HG03469 (cell line): ENCODE data around the gene LARP4B.
"Not testable (repeated sequence)": the region's sequence is repeated elsewhere in the genome, so short reads cannot be mapped to it uniquely, and the experiment has no call there.

Experiments used
- ATAC-seq: cut with Tn5 transposase; IDR thresholded peaks from one replicate; pipeline ENCODE4 v1.9.1; 2021; ENCODE audit warnings: mild to moderate bottlenecking, moderate library complexity, moderate number of reproducible peaks; ENCODE audit not compliant: unreplicated experiment

Gene LARP4B

GRCh38 chr10:958856-959255 lies 27.4 kb upstream of the LARP4B start:
- no peak for ATAC-seq

DNA sequence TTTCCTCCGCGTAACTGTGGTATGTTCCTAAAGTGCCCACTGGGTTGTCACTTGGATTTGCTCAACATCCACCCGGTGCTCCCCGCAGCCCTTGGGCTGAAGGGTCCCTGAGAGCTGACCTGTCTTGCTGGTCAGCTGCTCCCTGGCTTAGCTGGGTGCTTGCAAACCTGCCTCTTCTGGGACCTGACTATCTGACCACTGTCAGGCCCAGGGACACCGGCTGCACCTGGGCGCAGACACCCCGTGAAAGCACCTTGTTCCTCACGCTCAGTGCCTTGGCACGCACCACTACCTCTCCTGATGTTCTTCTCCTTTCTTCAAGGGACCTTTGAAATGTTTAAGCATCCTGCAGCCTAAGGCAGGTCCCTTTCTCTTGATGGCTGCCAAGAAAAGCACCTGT lies 26.6 kb upstream of the LARP4B start:
- ATAC-seq: no peak

DNA sequence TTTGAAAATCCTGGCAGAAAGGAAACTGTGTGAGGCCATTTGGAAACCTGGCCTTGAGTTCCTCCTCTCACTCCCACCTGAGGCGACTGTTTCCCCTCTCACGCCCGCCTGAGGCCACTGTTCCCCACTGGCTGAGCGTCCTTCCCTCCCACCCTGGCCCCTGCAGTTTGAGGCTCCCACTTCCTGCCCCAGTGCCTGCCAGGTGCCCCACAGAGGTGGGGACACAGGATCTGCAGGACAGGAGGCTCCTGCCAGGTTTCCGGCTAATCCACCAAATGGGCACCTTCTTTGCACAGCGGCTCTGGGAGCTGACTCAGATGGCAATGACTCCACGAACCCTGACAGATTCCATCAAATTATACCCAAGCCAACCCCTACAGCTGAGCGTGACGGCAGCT lies 24.3 kb upstream of the LARP4B start:
- no peak for ATAC-seq

GRCh38 chr10:955127-955819 lies 23.8 kb upstream of the LARP4B start:
- ATAC-seq: no peak

DNA sequence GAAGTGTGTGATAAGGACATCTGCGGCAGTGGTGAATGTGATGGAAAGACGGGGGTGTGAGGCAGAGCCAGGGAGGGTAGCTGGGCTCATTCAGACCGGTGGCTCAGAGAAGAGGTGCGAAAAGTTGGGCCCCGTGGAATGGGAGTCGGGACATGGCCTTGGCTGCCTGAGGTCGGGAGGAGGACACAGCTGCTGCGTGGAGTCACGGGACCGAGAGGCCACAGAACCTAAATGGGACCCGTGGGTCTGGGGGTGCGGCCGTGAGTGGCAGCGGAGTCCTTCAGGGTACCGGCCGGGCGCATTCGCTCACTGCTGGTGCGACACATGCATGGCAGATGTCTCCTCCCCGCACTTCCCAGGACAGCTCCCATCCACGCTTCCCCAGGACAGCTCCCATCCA lies 22.9 kb upstream of the LARP4B start:
- ATAC-seq: no peak

GRCh38 chr10:953836-954235 lies 22.3 kb upstream of the LARP4B start:
- ATAC-seq: no peak

DNA sequence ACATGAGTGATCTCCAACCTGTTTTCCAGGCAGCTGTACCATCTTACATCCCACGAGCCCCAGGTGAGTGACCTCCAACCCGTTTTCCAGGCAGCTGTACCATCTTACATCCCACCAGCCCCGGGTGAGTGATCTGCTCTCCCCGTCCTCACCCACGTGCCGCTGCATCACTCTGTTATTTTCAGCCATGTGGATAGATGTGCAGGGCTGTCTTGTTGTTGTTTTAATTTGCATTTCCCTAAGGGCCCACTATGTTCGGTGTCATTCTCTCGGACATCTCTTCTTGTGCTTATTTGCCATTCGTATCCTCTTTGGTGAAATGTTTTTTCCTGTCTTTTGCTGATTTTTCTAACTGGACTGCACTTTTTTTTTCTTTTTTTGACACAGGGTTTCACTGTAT lies 17.9 kb upstream of the LARP4B start:
- ATAC-seq: no peak

DNA sequence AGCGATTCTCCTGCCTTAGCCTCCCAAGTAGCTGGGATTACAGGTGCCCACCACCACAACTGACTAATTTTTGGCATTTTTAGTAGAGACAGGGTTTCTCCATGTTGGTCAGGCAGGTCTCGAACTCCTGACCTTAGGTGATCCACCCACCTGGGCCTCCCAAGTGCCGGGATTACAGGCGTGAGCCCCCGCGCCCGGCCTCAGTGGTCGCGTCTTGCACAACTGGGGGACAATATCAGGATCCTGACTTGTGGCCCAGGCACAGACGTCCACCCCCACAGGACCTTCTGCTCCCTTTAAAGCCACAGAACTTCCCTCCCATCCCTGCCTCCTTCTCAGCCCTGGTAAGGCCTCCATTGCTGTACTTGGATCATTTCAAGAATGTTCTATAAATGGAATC lies 16.8 kb upstream of the LARP4B start:
- ATAC-seq: no peak

- no peak for ATAC-seq
These were observed 16.4 kb upstream of the LARP4B start for GRCh38 chr10:947881-948280.

DNA sequence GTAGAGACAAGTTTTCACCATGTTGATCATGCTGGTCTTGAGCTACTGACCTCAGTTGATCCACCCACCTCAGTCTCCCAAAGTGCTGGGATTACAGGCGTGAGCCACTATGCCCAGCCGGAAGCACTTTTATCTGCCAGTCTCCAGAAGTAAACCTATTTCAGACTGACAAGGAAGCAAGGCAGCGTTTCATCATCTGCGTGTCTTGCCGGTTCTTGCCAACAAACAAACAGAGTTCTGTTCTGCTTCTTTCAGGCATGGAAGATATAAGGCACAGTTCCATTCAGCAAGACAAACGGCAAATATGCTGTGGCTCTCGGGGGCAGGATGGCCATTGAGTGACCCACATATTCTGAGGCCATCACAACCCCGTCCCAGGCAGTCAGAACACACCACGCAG lies 15.5 kb upstream of the LARP4B start:
- ATAC-seq: no peak

- no peak for ATAC-seq
These were observed 14.3 kb upstream of the LARP4B start for GRCh38 chr10:945778-946177.

- peak; percentile 20 for ATAC-seq
These were observed 12.7 kb upstream of the LARP4B start for GRCh38 chr10:944034-944831.

DNA sequence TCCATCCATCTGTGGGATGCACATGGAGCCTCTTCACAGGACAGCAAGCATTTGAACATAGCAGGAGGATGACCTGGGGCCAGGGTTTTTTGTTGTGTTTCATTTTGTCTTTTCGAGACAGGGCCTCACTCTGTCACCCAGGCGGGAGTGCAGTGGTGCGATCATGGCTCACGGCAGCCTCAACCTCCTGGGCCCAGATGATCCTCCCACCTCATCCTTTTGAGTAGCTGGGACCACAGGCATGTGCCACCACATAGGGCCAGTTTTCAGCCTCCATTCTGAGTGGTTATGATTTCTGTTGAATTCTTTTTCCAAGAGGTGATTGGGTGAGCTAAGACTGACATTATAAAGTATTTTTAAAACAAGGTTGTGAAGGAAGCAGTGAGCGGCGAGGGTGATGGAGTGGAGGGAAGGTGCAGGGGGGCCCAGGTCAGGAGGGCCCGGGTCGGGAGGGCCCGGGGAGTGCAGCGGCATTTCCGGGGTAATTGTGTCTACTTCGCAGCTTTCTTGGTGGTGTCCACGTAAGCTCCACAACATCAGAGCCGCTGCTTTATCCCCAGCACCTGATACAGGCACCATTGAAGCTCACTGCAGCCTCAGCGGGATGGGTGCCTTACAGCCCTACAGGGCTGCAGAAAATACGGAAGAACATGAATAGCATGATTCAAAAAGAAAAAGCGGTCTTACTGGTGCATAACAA lies 12.0 kb upstream of the LARP4B start:
- ATAC-seq: peak; percentile 43

- ATAC-seq: no peak
These were observed 7.6 kb upstream of the LARP4B start for GRCh38 chr10:938941-939678.

- ATAC-seq: no peak
These were observed 3.4 kb upstream of the LARP4B start for GRCh38 chr10:934746-935406.

- ATAC-seq: not testable (repeated sequence)
These were observed 2.7 kb upstream of the LARP4B start for GRCh38 chr10:934165-934564.

GRCh38 chr10:932589-932988 lies 1.1 kb upstream of the LARP4B start:
- ATAC-seq: no peak

GRCh38 chr10:930625-931325 lies 730 bp downstream of the LARP4B start:
- ATAC-seq: no peak

- ATAC-seq: no peak
These were observed 1.4 kb downstream of the LARP4B start for GRCh38 chr10:929960-930624.

GRCh38 chr10:927131-927530 lies 4.4 kb downstream of the LARP4B start:
- ATAC-seq: no peak
